Measurements from ENCODE around the gene CASTOR1. TPM values are rescaled to one million over a fixed set of nuclear protein-coding genes. Genes with fewer than 3 reads are reported as not detected.
A peak's percentile ranks its signal among the peaks of the same experiment; 100 is the strongest.

CASTOR1 gene
- total RNA-seq, 2 donors from 2014 or later = 27.2 to 33.2 TPM

DNA sequence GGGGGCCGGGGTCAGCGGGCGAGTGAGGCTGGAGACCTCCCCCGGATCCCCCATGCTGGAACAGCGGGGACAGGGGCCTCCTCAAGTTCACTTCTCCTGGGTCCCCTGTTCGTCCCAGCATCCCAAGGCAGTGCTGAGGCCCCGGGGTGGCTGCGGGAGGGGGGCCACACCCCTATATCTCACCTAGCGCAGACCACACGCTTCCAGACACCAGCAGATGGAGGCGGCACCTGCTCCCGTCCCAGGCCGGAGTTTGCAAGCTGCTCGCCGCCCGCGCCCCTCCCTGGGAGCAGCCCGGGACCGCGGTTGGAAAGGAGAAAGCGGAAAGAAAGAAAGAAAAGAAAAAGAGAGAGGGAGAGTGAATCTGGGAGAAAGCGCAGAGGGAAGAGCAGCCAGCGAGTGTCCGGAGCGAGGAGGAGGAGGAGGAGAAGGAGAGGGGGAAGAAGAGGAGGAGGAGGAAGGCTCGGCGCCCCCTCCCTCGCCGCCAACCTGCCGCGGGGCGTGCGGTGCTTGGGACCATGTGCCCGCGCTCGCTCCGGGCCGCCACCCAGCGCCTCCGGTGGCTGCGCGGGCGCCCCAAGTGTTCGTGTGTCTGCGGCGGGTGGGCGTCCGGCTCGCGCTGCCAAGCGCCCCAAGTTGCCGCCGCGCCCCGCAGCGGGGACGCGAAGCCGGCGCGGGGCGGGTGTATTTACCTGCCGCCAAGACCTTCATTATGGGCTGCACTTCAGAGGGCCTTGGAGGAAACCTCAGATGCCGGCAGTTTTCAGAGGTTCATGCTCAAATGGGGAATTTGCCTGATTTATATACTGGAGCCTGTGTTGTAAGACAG is 43.1 kb downstream of the CASTOR1 start, which contains the start of gene LIF:
Gene LIF, minus strand, starts transcription at position 775 of the 829 bp plus-strand sequence. Its CDS starts 64 bp downstream, at position 711.
- Histone ChIP-seq H3K27ac (peak within 1 kb of the TSS in 1 of 2 donors; percentile 45), H3K27me3 (replicated peaks; ENCODE audit: insufficient read depth) (no peaks in the 10 kb centered on the region), H3K4me3 (peak within 1 kb of the TSS; percentile 30 to 41), H3K36me3 (no peaks in the 10 kb centered on the region), H3K9me3 (no peaks in the 10 kb centered on the region), H3K4me1 (replicated peaks) (no peaks in the 10 kb centered on the region)
- no peak for DNase-seq (ENCODE audit: low spot score)
- intact Hi-C loops (cut with DNase I) = no loop called here
- TF ChIP-seq POLR2A (IDR thresholded peaks at IDR 0.05) = peak; percentile 16
- no peak for TF ChIP-seq POLR2AphosphoS5 (IDR thresholded peaks at IDR 0.05)
- TF ChIP-seq, protein P1, sequence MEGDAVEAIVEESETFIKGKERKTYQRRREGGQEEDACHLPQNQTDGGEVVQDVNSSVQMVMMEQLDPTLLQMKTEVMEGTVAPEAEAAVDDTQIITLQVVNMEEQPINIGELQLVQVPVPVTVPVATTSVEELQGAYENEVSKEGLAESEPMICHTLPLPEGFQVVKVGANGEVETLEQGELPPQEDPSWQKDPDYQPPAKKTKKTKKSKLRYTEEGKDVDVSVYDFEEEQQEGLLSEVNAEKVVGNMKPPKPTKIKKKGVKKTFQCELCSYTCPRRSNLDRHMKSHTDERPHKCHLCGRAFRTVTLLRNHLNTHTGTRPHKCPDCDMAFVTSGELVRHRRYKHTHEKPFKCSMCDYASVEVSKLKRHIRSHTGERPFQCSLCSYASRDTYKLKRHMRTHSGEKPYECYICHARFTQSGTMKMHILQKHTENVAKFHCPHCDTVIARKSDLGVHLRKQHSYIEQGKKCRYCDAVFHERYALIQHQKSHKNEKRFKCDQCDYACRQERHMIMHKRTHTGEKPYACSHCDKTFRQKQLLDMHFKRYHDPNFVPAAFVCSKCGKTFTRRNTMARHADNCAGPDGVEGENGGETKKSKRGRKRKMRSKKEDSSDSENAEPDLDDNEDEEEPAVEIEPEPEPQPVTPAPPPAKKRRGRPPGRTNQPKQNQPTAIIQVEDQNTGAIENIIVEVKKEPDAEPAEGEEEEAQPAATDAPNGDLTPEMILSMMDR (IDR thresholded peaks at IDR 0.05) = peak in 2 of 4 experiments; percentile 10 to 47
- WGBS = under 1% methylated on average over 64 of the region's 64 CpGs

GRCh38 chr22:30245181-30245984 is 43.9 kb downstream of the CASTOR1 start:
- intact Hi-C loops (cut with DNase I) = no loop called here
- DNase-seq (ENCODE audit: low spot score) = no peak
- Histone ChIP-seq H3K36me3 (no peaks in the 10 kb centered on the region), H3K9me3 (no peaks in the 10 kb centered on the region), H3K27ac (no peak overlapping the region), H3K4me1 (replicated peaks) (no peaks in the 10 kb centered on the region), H3K27me3 (replicated peaks; ENCODE audit: insufficient read depth) (no peaks in the 10 kb centered on the region), H3K4me3 (peak overlapping the region; percentile 30 to 41)
- TF ChIP-seq POLR2AphosphoS5 (IDR thresholded peaks at IDR 0.05) = no peak
- no peak for TF ChIP-seq POLR2A (IDR thresholded peaks at IDR 0.05)
- TF ChIP-seq, protein P1 (IDR thresholded peaks at IDR 0.05) = no peak
- 55% methylated on average over 15 of the region's 15 CpGs for WGBS

- WGBS = 97% methylated on average over 5 of the region's 5 CpGs
- no peaks in the 10 kb centered on the region for H3K4me1 ChIP-seq (replicated peaks)
These were observed 44.7 kb downstream of the CASTOR1 start for GRCh38 chr22:30244641-30245040.

GRCh38 chr22:30244066-30244465 is 45.2 kb downstream of the CASTOR1 start:
- TF ChIP-seq POLR2AphosphoS5 (IDR thresholded peaks at IDR 0.05) = no peak
- 96% methylated on average over 10 of the region's 10 CpGs for WGBS
- Histone ChIP-seq H3K36me3 (no peaks in the 10 kb centered on the region), H3K27me3 (replicated peaks; ENCODE audit: insufficient read depth) (no peaks in the 10 kb centered on the region), H3K9me3 (no peaks in the 10 kb centered on the region), H3K4me1 (replicated peaks) (no peaks in the 10 kb centered on the region), H3K4me3 (no peak overlapping the region), H3K27ac (no peak overlapping the region)
- intact Hi-C loops (cut with DNase I) = no loop called here
- DNase-seq (ENCODE audit: low spot score) = no peak

More at GRCh38 chr22:30244641-30245040, 44.7 kb downstream of the CASTOR1 start:
- Histone ChIP-seq H3K36me3 (no peaks in the 10 kb centered on the region), H3K4me3 (no peak overlapping the region), H3K27me3 (replicated peaks; ENCODE audit: insufficient read depth) (no peaks in the 10 kb centered on the region), H3K9me3 (no peaks in the 10 kb centered on the region), H3K27ac (no peak overlapping the region)
- no peak for TF ChIP-seq POLR2AphosphoS5 (IDR thresholded peaks at IDR 0.05)
- TF ChIP-seq, protein P1 (IDR thresholded peaks at IDR 0.05) = no peak
- no peak for TF ChIP-seq POLR2A (IDR thresholded peaks at IDR 0.05)
- no peak for DNase-seq (ENCODE audit: low spot score)
- intact Hi-C loops (cut with DNase I) = no loop called here

DNA sequence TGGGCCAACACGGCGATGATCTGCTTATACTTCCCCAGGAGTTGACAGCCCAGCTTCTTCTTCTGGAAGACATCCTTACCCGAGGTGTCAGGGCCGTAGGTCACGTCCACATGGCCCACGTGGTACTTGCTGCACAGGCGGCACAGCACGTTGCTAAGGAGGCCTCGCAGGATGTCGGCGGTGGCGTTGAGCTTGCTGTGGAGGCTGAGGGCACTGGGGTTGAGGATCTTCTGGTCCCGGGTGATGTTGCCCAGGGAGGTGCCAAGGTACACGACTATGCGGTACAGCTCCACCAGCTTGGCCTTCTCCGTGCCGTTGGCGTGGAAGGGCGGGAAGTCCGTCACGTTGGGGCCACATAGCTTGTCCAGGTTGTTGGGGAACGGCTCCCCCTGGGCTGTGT is 45.6 kb downstream of the CASTOR1 start:
- H3K4me1 ChIP-seq (replicated peaks) = no peaks in the 10 kb centered on the region
- no peaks in the 10 kb centered on the region for H3K9me3 ChIP-seq
- no peaks in the 10 kb centered on the region for H3K27me3 ChIP-seq (replicated peaks; ENCODE audit: insufficient read depth)
- no peak overlapping the region for H3K27ac ChIP-seq
- intact Hi-C loops (cut with DNase I) = no loop called here
- TF ChIP-seq, protein P1 (IDR thresholded peaks at IDR 0.05) = no peak
- TF ChIP-seq POLR2AphosphoS5 (IDR thresholded peaks at IDR 0.05) (no peak), POLR2A (IDR thresholded peaks at IDR 0.05) (no peak)
- DNase-seq (ENCODE audit: low spot score) = no peak
- 93% methylated on average over 22 of the region's 22 CpGs for WGBS
- H3K36me3 ChIP-seq = no peaks in the 10 kb centered on the region
- H3K4me3 ChIP-seq = no peak overlapping the region
